Stimulated activated CD8-positive, alpha-beta memory T cell treated with anti-CD3 and anti-CD28 coated beads, Interleukin-15, amount 100 ng/mL, for 4 hours (primary cell): ENCODE results near the gene HIF3A.

Source experiments
- DNase-seq, 2 donors: peaks; one replicate each; pipeline ENCODE4 v3.0.0-alpha.2; 2020; ENCODE audit warnings: low read depth in 2 of 2

The HIF3A gene

DNA sequence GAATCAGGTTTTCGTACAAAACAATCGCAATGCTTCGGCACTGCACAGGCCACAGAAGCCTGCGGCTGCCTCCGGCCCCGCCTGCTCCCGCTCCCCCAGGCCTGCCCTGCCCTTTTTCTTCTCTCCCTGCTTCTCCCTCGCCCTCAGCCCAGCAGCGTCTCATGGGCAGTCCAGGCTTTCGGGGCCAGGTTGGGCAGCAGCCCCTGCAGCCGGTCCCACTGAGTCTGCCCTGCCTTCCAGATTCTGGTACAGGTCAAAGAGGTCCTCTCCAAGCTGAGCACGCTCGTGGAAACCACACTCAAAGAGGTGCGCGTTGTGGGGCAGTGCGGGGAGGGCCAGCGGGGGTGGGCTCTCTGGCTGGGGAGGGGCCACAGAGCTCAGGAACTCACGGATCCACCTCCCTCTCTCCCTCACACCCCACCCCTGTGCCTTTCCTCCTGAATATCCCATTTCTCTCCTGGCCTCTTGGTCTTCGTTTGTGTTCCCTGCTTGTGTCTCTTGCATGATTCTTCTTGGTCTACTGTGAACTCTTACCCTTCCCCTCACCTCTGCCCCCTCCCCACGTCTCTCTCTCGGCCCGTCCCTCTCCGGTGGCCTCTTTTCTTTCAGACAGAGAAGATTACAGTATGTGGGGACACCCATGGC lies 86.5 kb downstream of the HIF3A start:
- no peak for DNase-seq

DNA sequence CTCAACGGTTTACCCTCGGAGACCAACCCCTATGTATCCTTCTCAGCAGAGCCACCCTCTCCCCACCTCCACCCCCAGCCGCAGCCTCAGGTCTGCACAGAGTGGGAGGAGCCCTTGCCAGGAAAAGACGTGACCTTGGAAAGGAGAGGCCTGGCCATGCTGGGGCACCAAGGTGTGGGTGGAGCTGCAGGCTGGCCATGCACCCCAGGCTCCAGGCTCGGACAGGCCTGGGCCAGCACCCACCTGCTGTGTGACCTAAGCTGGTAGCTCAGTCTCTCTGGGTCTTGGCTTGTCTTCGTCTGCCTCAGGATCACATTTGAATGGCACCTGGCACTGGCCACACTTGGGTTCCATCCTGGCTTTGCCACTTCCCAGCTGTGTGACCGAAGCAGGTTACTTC lies 87.0 kb downstream of the HIF3A start:
- no peak for DNase-seq

DNA sequence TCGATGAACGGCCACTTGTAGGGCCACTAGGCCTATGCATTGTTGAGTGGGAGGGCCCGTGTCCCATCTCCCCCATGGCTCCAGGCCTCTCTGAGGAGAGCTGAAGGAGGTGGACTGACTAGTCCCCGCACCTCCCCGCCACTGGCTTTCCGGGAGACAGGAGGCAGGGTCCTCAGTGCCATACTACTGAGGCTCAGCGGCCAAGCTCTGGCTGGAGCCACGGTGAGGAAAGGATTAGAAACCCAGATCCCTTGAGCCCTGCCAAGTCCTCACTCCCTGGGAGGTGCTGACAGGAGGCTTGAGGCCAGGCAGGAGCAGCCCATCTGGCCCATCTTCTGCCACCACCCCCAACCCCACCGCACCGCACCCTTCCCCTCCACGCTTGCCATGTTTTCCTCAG lies 87.6 kb downstream of the HIF3A start:
- DNase-seq = no peak

DNA sequence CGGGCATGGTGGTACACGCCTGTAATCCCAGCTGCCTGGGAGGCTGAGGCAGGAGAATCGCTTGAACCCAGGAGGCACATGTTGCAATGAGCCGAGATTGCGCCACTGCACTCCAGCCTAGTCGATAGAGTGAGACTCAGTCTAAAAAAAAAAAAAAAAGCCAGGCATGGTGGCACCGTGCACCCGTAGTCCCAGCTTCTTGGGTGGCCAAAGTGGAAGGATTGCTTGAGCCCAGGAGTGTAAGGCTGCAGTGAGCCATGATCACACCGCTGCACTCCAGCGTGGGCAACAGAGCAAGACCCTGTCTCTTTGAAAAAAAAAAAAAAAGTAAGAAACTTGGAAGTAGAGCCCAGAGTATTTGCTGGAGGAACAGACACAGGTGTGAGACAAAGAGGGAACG lies 88.8 kb downstream of the HIF3A start:
- DNase-seq = no peak

DNA sequence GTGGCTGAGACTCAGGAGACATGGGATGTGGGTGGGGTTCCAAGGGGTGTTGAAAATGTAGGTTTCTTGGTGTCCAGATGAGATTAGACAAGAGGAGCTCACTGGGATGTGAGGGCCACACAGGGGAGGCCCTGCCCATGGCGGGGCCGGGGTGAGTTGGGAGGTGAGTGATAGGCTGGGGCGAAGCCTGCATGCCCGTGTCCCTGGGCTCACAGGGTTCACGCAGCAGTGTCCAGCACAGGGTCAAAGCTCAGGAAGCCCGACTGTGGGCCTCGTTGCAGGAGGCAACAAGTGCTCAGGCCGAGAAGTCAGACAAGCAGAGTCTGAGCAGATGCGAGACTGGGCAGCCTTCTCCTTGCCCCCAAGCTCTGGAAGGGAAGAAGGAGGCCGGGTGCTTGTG lies 89.3 kb downstream of the HIF3A start:
- DNase-seq = no peak

DNA sequence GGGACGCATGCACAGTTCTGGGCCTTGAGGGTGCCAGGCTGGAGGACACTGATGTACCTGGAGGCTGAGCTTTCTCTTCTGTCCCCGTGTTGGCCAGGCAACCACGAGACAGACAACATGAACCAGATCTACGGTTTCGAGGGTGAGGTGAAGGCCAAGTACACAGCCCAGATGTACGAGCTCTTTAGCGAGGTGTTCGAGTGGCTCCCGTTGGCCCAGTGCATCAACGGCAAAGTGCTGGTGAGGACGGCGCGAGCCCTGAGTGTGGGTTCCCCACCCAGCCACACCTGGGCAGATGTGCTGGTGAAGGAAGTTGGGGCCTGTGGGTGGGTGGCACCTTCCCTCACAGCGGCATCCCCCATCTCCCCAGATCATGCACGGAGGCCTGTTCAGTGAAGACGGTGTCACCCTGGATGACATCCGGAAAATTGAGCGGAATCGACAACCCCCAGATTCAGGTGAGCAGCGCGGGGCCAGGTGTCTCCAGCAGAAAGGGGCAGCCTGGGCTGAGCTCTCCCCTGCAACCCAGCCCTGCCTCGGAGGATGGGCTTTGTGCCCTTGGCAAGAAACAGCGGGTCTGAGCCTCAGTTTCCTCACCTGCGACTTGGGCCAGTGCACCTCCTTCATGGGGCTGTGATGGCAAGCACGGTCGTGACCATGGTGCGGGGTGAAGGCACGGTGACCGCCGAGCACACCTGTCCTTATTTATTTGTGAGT lies 90.3 kb downstream of the HIF3A start:
- no peak for DNase-seq

DNA sequence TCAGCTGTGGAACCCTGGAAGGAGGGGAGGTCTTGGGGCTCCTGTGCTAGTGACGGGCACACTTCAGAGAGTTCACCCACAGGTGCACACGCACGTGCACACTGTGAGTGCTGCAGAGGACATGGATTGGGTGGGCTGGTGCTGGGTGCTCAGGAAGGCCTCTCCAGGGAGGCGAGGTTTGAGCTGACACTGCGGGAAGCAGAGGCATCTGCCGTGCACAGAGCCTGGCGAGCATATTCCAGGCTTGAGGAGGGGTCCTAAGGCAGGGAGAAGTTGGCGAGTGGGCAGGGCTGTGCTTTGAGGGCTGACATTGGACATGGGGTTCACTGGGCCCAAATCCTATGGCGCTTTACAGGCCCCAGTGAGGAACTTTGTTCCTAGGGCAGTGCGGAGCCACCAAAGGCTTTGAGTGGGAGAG lies 90.9 kb downstream of the HIF3A start:
- no peak for DNase-seq

DNA sequence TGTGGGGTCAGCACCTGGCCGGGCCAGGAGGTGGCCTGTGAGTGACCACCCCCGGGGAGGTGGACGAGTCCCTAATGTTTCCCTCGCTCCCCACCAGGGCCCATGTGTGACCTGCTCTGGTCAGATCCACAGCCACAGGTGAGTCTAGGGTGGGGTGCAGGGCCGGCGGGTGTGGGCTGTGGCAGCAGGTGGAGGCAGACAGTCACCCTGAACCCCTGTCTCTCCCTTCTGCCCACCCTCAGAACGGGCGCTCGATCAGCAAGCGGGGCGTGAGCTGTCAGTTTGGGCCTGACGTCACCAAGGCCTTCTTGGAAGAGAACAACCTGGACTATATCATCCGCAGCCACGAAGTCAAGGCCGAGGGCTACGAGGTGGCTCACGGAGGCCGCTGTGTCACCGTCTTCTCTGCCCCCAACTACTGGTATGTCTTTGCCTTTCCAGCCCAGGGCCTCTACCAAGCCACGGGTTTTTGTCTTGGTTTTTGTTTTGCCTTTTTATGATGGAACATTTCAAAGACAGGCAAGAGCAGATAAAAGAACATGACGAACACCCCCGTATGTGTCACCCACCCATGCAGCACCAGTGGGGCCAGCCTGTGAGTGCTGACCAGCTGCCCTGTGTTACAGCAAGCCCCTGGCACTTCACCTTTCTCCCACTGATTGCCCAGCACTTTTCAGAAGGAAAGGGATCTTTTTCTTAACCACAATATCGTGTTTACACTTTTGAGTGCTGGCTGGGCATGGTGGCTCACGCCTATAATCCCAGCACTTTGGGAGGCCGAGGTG lies 91.7 kb downstream of the HIF3A start:
- DNase-seq = no peak

DNA sequence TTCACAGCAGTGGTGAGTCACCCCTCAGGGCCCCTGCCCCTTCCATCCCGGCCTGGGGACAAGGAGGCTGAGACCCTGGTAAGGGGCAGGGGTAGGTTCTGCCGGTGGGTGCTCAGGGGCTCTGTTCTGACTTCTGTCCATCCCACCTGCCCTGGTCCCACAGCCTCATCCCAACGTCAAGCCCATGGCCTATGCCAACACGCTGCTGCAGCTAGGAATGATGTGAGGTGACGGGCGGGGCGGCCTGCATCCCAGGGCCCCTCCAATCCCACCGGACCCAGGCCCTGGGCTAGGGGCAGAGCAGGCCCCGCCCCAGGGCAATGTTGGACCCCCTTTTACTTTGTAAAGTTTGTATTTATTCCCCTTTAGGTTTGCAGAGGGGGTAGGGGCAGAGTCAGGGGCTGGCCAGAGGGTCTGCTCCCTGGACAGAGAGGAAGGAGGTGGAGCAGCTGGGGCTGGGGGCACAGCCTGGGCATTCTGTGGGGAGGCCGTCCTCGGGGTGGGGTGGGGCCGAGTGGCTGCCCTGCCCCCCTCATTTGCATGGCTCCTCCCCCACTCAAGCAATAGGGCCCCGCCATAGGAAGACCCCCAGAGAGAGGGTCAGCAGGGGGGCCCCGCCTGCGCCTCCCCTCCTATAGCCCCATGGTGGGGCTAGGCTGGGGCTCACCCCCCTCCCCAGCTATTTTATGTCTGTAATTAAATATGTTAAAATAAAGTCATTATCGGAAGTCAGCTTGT lies 93.4 kb downstream of the HIF3A start:
- no peak for DNase-seq

DNA sequence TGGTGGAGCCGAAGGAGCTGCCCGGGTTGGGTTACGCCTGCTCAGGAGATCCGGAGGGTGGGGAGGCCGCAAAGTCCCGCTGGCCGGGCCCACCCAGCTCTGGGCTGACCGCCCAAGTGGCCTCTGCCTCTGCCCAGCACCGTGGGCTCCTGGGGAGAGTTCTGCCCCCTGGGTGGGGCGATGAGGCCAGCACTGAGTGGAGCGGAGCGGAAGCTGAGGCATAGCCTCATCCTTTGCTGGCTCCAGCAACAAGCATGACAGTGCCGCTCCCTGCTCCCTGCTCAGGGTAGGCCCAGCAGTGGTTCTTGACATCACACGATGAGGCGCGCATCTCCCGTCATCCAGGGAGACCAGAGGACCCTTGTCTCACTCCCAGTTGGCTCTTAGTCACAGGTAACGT lies 94.0 kb downstream of the HIF3A start:
- DNase-seq = no peak

DNA sequence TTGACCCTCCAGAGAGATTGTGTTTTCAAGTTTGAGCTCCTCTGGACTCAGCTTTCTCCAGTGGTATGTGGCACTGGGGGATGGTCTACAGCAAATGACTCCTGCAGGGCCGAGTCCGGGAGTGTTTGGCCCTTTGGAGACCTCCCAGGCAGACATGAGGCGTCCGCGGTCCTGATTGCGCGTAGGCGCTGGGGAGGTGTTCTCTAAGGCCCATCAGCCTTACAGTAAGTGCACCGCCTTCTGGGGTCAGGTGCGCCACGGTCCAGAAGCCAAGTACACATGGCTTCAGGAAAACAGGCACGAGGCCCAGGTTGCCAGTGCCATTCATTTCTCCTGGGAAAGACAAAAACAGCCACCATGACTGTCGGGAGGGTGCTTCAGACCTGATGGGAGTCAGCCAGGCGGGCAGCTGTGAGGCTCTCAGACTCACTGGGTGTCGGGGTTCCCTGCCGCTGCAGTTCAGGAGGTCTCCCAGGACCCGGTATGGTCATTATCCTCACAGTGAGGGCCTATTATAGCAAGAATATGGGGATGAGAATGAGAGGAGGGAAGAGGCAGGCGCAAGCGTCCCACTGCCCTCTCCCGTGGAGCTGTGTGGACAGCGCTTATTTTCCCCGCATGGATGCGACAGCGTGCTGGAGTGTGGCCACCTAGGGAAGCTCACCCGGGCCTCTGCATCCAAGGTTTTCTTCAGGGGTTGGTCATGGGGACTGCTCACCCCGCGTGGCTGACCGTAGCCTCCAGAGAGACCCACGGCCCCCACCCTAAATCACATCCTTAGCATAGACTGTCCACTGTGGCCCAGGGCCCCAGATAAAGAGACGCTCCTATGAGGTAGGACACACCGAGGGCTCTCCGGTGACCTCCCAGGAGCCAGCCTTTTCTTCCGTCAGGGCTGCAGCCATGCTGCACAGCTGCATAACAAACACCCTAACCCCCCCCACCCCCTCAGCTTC lies 94.7 kb downstream of the HIF3A start:
- DNase-seq = no peak

DNA sequence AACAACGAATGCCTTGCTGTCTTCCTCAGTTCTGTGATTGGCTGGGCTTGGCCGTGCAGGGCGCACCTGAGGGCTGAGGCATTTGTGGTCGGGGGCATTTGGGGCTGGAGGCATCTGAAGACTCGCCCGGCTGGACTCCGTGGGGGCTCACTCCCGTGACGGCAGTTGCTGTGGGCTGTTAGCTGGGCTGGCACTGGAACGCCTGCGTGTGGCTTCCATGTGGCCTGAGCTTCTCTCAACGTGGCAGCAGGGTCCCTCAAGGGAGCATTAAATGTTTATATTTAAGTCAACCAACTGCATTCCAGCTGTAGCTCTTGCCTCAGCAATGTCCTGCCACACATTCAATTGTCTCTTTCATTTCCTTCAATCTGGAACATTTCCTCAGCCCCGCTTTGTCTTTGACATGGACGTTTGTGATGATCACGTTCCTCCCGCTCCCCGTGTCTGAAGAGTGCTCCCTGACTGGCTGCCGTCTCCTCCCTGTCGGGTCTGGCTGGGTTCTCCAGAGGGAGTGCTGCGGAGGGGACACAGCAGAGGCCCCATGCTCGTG lies 95.5 kb downstream of the HIF3A start:
- DNase-seq = no peak

DNA sequence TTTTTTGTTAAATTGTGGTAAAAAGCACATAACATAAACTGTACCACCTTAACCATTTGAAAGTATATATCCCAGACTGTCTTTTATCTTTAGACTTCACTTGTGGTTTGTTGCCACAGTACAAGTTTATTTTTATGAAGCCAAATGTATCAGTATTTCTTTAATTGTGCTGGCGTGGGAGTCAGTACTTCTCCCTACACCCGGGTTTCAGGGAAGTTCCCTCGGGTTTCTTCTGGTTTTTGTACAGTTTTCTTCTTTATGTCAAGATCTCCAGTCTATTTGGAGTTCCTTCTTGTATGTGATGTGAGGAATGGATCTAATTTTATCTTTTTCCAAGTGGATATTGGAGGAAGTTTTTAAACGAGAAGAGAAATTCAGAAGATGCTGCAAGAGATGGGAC lies 96.0 kb downstream of the HIF3A start:
- DNase-seq = no peak
